H1 (cell line): ENCODE measurements around the gene DEXI. TPM values are rescaled to one million over a fixed set of nuclear protein-coding genes. Genes with fewer than 3 reads are reported as not detected.

Experiments
- ASH2L ChIP-seq: fragments of 200-600, 300-600 bp; sonication (generic); IDR thresholded peaks from one replicate; pipeline ENCODE4 v1.7.1; 2017; ENCODE audit warnings: low read length
- CBX8 ChIP-seq: fragments of 300-800, 300-1000 bp; sonication (generic); IDR thresholded peaks from 2 replicates; pipeline ENCODE4 v1.7.1; 2016; ENCODE audit warnings: low read depth, low read length, borderline replicate concordance
- GTF2F1 ChIP-seq: IDR thresholded peaks from 2 replicates; pipeline ENCODE4 v1.6.1; 2012; ENCODE audit warnings: low read depth, low read length, improper control_type of control experiment, borderline replicate concordance
- MAFK ChIP-seq: IDR thresholded peaks from 2 replicates; pipeline ENCODE4 v1.6.1; 2012; ENCODE audit warnings: low read depth, mild to moderate bottlenecking, improper control_type of control experiment, low read length
- RBBP5 ChIP-seq: IDR thresholded peaks from 2 replicates; pipeline ENCODE4 v1.7.1; 2012; ENCODE audit warnings: low read depth, mild to moderate bottlenecking, inconsistent platforms, low read length, moderate library complexity, borderline replicate concordance
- SIX5 ChIP-seq: IDR thresholded peaks from 2 replicates; pipeline ENCODE4 v1.6.1; 2011; ENCODE audit warnings: mild to moderate bottlenecking, low read depth, low read length
- polyA plus RNA-seq, 7 experiments: library from polyadenylated mRNA; depleted of rRNA in 3 of 7; stranded (reverse) in 5 of 7; unstranded in 2 of 7; fragments of >200 nt in 5 of 7; fragments of 200-250 nt in 2 of 7; gene quantifications; 1 replicate in 5 of 7; 2 replicates in 1 of 7; 4 replicates in 1 of 7; pipeline versions ENCODE4 v1.2.1 to v1.2.3, GENCODE V29; 2011 to 2013; ENCODE audit warnings: missing spikeins in 2 of 7, mixed read lengths in 2 of 7
- total RNA-seq: library from RNA; stranded (reverse); fragmentation: NEBNext Ultra II Directional; extraction: Animal tissue kit (Norgen Biotek cat#: 25700); gene quantifications from 2 replicates; pipeline ENCODE4 v1.2.1, GENCODE V29; 2021

Gene DEXI
- total and polyA plus RNA-seq, 2 of the 8 experiments (the other 6 are each of a cell fraction or from before 2014, with no cell fraction given): 39.5 to 47.3 TPM

- TF ChIP-seq GTF2F1 (no peak), MAFK (no peak), RBBP5 (no peak), CBX8 (no peak), SIX5 (no peak), ASH2L (no peak)
Observed at GRCh38 chr16:10923650-10924214, 18.5 kb downstream of the DEXI start (continued).
